Body of pancreas (tissue), 4 donors: Measurements from ENCODE around the gene KLF15. TPM values are rescaled to one million over a fixed set of nuclear protein-coding genes. Genes with fewer than 3 reads are reported as not detected.

Source experiments
- ATAC-seq: fragments of 150-250 bp; one replicate; pipeline ENCODE4 v1.9.1; 2016
- DNase-seq, 4 donors: peaks; one replicate each; pipeline ENCODE4 v3.0.0-alpha.2; 2019
- H3K27ac ChIP-seq, 4 donors: fragments of 200-600 bp; sonication (generic); 1 replicate in 3 of 4; 2 replicates in 1 of 4; pipeline versions ENCODE4 v1.5.1 to v1.6.1; 2016 to 2019; ENCODE audit warnings: mild to moderate bottlenecking in 1 of 4, mixed read lengths in 1 of 4, moderate library complexity in 1 of 4
- H3K27me3 ChIP-seq, 2 donors: fragments of 200-600 bp; sonication (generic); one replicate each; pipeline ENCODE4 v1.6.0; 2016; ENCODE audit warnings: mild to moderate bottlenecking in 1 of 2
- H3K36me3 ChIP-seq, 2 donors: fragments of 200-600 bp; sonication (generic); replicated peaks in 1 of 2; 2 replicates each; pipeline ENCODE4 v1.5.1; 2016; ENCODE audit warnings: low read depth in 2 of 2; ENCODE audit not compliant: insufficient read depth in 1 of 2
- H3K4me1 ChIP-seq: fragments of 200-600 bp; sonication (generic); one replicate; pipeline ENCODE4 v1.6.0; 2016
- H3K4me3 ChIP-seq, 2 donors: fragments of 200-600 bp; sonication (generic); 1 replicate in 1 of 2; 2 replicates in 1 of 2; pipeline ENCODE4 v1.5.1; 2016 to 2019
- H3K9me3 ChIP-seq, 3 donors: fragments of 200-600 bp; sonication (generic); 1 replicate in 2 of 3; 2 replicates in 1 of 3; pipeline ENCODE4 v1.5.1; 2016
- POLR2A ChIP-seq, 3 donors: fragments of 450-650 bp; IDR thresholded peaks; one replicate each; pipeline ENCODE4 v1.6.1; 2016; ENCODE audit warnings: antibody characterized with exemption in 3 of 3, mild to moderate bottlenecking in 2 of 3
- WGBS, 2 donors: methylation state at CpG; one replicate each; pipeline ENCODE4 v1.1.5; 2017; 5-methylcytosine and 5-hydroxymethylcytosine counted together
- intact Hi-C: fragments of 100-400 bp; cut with DNase I; formaldehyde crosslinking; loops from one replicate; pipeline ENCODE4 v1.15.1; 2023
- total RNA-seq, 2 donors: library from RNA; depleted of rRNA; stranded (reverse); fragments of >200 nt; gene quantifications; one replicate each; pipeline ENCODE4 v1.1.0, GENCODE V29; 2016
- TF ChIP-seq, protein P1 (sequence below), 7 experiments: fragments of 450-650 bp in 4 of 7; fragments of 200-600 bp in 3 of 7; sonication (generic) in 3 of 7; IDR thresholded peaks; one replicate each; pipeline ENCODE4 v1.5.1; 2016 to 2019; ENCODE audit warnings: antibody characterized with exemption in 7 of 7

Gene KLF15
- total RNA-seq, 2 donors from 2014 or later, result 37.4 to 40.2 TPM

- no peak overlapping the region for H3K4me3 ChIP-seq
- no peak overlapping the region for H3K27ac ChIP-seq
- H3K27me3 ChIP-seq, result no peaks in the 10 kb centered on the region
- no peaks in the 10 kb centered on the region for H3K9me3 ChIP-seq
- ATAC-seq (no peak), DNase-seq (no peak)
- intact Hi-C loops, result loop anchor here (10.0 kb wide), 1 partner anchor 111 kb away; no protein-coding TSS in a partner anchor
- TF ChIP-seq POLR2A (IDR thresholded peaks at IDR 0.05), result no peak
- TF ChIP-seq, protein P1, sequence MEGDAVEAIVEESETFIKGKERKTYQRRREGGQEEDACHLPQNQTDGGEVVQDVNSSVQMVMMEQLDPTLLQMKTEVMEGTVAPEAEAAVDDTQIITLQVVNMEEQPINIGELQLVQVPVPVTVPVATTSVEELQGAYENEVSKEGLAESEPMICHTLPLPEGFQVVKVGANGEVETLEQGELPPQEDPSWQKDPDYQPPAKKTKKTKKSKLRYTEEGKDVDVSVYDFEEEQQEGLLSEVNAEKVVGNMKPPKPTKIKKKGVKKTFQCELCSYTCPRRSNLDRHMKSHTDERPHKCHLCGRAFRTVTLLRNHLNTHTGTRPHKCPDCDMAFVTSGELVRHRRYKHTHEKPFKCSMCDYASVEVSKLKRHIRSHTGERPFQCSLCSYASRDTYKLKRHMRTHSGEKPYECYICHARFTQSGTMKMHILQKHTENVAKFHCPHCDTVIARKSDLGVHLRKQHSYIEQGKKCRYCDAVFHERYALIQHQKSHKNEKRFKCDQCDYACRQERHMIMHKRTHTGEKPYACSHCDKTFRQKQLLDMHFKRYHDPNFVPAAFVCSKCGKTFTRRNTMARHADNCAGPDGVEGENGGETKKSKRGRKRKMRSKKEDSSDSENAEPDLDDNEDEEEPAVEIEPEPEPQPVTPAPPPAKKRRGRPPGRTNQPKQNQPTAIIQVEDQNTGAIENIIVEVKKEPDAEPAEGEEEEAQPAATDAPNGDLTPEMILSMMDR (IDR thresholded peaks at IDR 0.05), result no peak
- H3K36me3 ChIP-seq, result no peaks in the 10 kb centered on the region
- WGBS, 2 donors, result 85 to 89% methylated on average over 8 to 13 of the region's 13 CpGs
- H3K4me1 ChIP-seq, result no peaks in the 10 kb centered on the region
These were observed 18.7 kb upstream of the KLF15 start for GRCh38 chr3:126375835-126376331.

DNA sequence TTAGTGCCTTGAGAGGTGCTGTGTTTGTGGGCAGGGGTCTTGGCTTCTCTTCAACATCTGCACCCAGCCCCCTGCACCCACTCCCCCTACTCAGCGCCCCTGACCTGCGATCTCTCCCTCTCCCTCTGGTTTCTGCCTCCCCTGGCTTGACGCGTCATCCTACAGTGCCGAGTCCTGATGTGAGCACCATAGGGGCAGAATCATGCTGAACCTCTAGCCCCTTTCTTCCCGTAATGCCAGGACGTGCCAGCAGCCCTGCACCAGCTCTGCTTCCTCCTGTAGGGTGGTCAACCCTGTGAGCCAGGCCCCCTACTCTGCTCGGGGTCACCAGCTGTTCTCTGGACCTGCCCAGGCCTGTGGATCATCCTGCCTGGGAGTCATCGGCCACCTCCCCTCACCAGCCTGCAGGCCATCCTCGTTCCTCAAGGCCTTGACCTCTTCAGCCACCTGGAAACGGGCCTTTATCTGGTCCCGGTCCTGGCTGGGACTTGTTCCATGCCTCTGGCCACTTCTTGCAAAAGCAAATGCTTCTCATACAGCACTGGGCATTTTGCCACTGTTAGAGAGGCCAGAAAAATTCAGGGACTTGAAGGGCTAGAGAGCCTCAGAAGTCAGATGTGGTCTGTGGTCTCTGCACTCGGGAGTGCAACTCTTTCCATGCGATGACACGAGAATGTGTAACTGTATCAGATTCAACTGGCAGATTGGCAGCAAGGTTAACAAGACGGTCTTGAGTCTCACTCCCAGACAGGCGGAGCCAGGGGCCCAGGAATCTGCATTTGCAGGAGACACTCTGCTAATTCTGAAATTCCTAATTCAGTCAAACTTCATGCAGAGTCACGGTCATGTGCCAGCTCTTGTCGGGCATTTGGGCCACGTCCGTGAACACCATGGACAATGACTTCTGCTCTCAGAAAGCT, 16.7 kb upstream of the KLF15 start:
- no peaks in the 10 kb centered on the region for H3K9me3 ChIP-seq
- no peaks in the 10 kb centered on the region for H3K27me3 ChIP-seq
- no peak overlapping the region for H3K27ac ChIP-seq
- no peak for ATAC-seq
- H3K4me1 ChIP-seq, result no peaks in the 10 kb centered on the region
- TF ChIP-seq POLR2A (IDR thresholded peaks at IDR 0.05), result no peak
- TF ChIP-seq, protein P1 (IDR thresholded peaks at IDR 0.05), result no peak
- WGBS, 2 donors, result 84 to 85% methylated on average over 18 to 21 of the region's 21 CpGs
- intact Hi-C loops, result loop anchor here (10.0 kb wide), 1 partner anchor 109 kb away; no protein-coding TSS in a partner anchor
- DNase-seq, result no peak
- H3K36me3 ChIP-seq, result no peaks in the 10 kb centered on the region
- H3K4me3 ChIP-seq, result no peak overlapping the region

DNA sequence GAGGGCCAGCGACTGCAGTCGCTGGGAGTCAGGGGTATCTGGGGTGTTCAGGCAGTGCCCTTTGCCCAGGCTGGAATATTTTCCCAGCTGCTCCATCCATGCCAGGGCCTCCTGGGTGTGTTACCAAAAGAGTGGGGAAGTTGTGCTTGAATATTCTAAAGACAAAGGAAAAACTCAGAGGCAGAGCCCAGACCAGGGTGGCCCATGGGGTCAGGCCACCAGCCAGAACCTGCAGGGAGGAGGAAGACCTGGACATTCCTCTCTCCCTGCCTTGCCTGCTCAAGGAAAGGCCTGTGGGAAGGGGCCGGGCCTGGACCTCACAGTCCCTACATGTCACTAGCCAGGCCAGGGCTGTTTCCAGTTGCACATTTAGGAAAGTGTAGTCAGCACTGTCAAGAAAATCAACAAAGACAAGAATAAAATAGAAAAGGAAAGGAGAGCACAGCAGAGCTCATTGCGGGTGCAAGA, 16.0 kb upstream of the KLF15 start:
- no peaks in the 10 kb centered on the region for H3K9me3 ChIP-seq
- no peaks in the 10 kb centered on the region for H3K4me1 ChIP-seq
- WGBS, 2 donors, result 87 to 90% methylated on average over 4 of the region's 4 CpGs
- H3K36me3 ChIP-seq, result no peaks in the 10 kb centered on the region
- ATAC-seq (no peak), DNase-seq (no peak)
- H3K27me3 ChIP-seq, result no peaks in the 10 kb centered on the region
- H3K4me3 ChIP-seq, result no peak overlapping the region
- intact Hi-C loops, result loop anchor here (10.0 kb wide), 1 partner anchor 108 kb away; no protein-coding TSS in a partner anchor
- no peak overlapping the region for H3K27ac ChIP-seq
- no peak for TF ChIP-seq POLR2A (IDR thresholded peaks at IDR 0.05)
- TF ChIP-seq, protein P1 (IDR thresholded peaks at IDR 0.05), result no peak

- intact Hi-C loops, result loop anchor here (10.0 kb wide), 1 partner anchor 108 kb away; no protein-coding TSS in a partner anchor
- no peaks in the 10 kb centered on the region for H3K27me3 ChIP-seq
- TF ChIP-seq POLR2A (IDR thresholded peaks at IDR 0.05), result no peak
- TF ChIP-seq, protein P1 (IDR thresholded peaks at IDR 0.05), result peak in 2 of 7 experiments; percentile 17 to 22
- H3K4me3 ChIP-seq, result no peak overlapping the region
- WGBS, 2 donors, result 60 to 65% methylated on average over 12 of the region's 12 CpGs
- H3K4me1 ChIP-seq, result peaks cover 4% of the 10 kb centered on the region
- no peaks in the 10 kb centered on the region for H3K9me3 ChIP-seq
- DNase-seq, result peak in 2 of 4 donors; percentile 62 to 67
- H3K36me3 ChIP-seq, result no peaks in the 10 kb centered on the region
- no peak overlapping the region for H3K27ac ChIP-seq
- peak; percentile 34 for ATAC-seq
These were observed 15.4 kb upstream of the KLF15 start for GRCh38 chr3:126372413-126373145.
